Measurements from ENCODE around the gene VPS72.

VPS72 gene

GRCh38 chr1:151134396-151134795 is 55.6 kb downstream of the VPS72 start:
- Histone ChIP-seq H3K9me3 (no peaks in the 10 kb centered on the region), H3K27ac (no peak overlapping the region), H3K9ac (no peak overlapping the region), H4K20me1 (peaks cover 82% of the 10 kb centered on the region), H3K4me3 (no peak overlapping the region), H3K27me3 (peaks cover 4% of the 10 kb centered on the region; the same call in 1 of the 2 replicates), H3K4me1 (0 out of 2 replicates have a peak, but pooled peaks cover 11% of the 10 kb centered on the region), H3K4me2 (no peak overlapping the region), H3K36me3 (peaks cover 89% of the 10 kb centered on the region)
- no peak for TF ChIP-seq Cebpa-rat (IDR thresholded peaks at IDR 0.05)

DNA sequence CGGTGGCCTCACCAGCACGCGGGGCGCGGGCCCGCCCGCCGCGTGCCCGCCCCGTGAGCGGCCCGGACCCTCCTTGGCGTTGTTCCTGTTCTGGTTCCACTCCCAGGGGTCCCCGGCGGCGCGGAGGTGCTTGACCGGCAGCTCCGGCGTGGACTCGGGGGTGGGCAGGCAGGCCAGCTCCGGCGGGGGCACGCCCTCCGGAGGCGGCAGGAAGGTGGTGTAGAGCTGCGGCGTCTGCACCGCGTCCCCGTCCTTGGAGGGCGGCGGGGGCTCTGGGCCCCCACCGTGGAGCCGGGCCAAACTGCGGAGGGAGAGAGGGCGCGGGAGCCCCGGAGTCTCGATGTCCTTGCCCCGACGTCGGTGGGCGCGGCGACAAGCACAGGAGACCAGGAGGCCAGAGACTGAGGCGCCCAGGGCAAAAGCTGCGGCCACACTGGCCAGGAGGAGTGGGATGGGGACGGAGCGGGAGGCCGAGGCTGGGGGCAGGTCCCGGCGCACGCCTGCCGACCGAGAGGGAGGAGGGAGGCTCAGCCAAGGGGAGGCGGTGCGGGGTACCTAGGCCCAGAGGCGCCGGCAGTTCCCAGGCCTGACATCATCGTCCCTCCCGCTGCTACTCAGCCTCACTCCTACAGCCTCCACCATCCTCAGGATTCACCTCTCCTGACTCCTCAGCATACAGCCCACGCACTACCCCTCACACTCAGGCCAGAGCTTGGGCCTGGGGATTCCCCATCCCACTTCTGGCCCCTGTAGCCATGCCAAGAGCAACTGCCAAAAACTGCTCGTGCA is 56.8 kb downstream of the VPS72 start:
- TF ChIP-seq Cebpa-rat (IDR thresholded peaks at IDR 0.05), result no peak

GRCh38 chr1:151132335-151133017 is 57.5 kb downstream of the VPS72 start:
- TF ChIP-seq Cebpa-rat (IDR thresholded peaks at IDR 0.05), result no peak
- Histone ChIP-seq H3K4me1 (0 out of 2 replicates have a peak, but pooled peaks cover 4% of the 10 kb centered on the region), H3K9ac (no peak overlapping the region), H3K36me3 (peaks cover 70% of the 10 kb centered on the region), H3K4me2 (no peak overlapping the region), H3K27ac (no peak overlapping the region), H3K4me3 (no peak overlapping the region), H4K20me1 (peaks cover 63% of the 10 kb centered on the region), H3K27me3 (peaks cover 4% of the 10 kb centered on the region; the same call in 1 of the 2 replicates), H3K9me3 (no peaks in the 10 kb centered on the region)

More for the DNA sequence above, 56.8 kb downstream of the VPS72 start:
- Histone ChIP-seq H3K4me1 (0 out of 2 replicates have a peak, but pooled peaks cover 11% of the 10 kb centered on the region), H3K4me2 (no peak overlapping the region), H3K27ac (no peak overlapping the region), H4K20me1 (peaks cover 71% of the 10 kb centered on the region), H3K27me3 (peaks cover 4% of the 10 kb centered on the region; the same call in 1 of the 2 replicates), H3K4me3 (no peak overlapping the region), H3K9me3 (no peaks in the 10 kb centered on the region), H3K9ac (no peak overlapping the region), H3K36me3 (peaks cover 77% of the 10 kb centered on the region)

DNA sequence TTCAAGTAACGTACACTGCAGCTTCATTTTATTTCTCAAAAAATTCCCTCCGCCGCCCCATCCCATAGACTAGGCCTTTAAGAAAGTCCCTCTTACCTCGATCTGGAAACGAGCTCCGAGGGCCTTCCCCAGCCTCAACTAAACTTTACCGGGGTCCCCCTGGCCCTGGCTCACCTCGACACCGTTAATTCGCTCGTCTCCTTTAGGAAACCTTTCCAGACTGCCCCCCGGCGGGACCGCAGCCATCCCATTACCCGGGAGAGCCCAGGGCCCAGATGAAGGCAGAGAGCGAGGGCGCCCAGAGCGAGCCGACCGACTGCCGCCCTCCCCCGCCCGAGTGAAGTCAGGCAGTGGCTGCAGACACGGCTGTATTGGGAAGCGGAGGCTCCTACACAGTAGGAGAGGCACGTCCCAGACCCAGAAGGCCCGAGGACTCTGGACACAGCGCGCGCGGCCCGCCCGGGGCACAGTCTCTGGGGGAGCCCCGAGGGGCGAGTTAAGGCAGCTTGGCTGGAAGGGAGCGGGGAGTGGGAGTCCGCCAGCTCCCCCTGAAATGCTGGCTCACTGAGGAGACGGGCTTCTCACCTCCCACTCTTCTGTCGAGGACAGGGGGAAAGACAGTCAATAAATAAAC is 58.2 kb downstream of the VPS72 start:
- no peak overlapping the region for H3K27ac ChIP-seq
- peaks cover 61% of the 10 kb centered on the region for H4K20me1 ChIP-seq
- H3K4me2 ChIP-seq, result peak overlapping the region; percentile 46
- H3K9me3 ChIP-seq, result no peaks in the 10 kb centered on the region
- no peak for TF ChIP-seq Cebpa-rat (IDR thresholded peaks at IDR 0.05)
- peaks cover 64% of the 10 kb centered on the region for H3K36me3 ChIP-seq
- H3K4me3 ChIP-seq, result no peak overlapping the region
- peaks cover 4% of the 10 kb centered on the region; the same call in 1 of the 2 replicates for H3K27me3 ChIP-seq
- no peak overlapping the region for H3K9ac ChIP-seq
- 0 out of 2 replicates have a peak, but pooled peaks cover 4% of the 10 kb centered on the region for H3K4me1 ChIP-seq

DNA sequence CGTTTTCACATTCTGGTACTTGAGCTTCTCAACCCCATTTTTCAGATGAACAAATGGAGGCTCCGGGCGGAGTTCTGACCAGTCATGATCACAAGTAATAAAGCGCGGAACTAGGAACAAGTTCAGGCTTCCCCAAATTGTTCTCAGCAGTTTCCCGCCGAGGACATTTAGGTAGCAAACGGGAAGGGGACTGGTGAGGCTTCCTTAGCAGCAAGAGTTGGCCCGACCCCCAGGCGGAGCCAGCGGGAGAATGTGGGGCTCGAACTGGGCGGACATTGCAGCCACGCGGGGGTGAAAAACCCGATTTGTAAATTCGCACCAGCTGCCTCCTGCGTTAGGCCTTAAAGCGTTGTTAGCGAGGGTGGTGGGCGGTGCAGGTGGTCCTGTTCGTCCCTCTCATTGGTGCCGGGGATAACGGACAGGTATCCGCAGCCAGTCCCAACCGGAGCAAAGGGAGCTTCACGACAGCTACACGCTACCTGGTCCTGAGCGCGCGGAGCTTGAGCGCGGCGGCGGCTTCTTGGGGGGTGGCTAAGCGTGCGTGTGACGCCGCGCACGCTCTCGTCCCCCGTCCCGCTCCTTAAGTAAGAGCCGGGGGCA is 58.9 kb downstream of the VPS72 start:
- H4K20me1 ChIP-seq, result peaks cover 54% of the 10 kb centered on the region
- H3K27me3 ChIP-seq, result peaks cover 4% of the 10 kb centered on the region; the same call in 1 of the 2 replicates
- 0 out of 2 replicates have a peak, but pooled peaks cover 4% of the 10 kb centered on the region for H3K4me1 ChIP-seq
- no peak overlapping the region; the same call in 1 of the 2 replicates for H3K4me3 ChIP-seq
- peak overlapping the region; percentile 5; the same call in 1 of the 2 replicates for H3K27ac ChIP-seq
- no peak for TF ChIP-seq Cebpa-rat (IDR thresholded peaks at IDR 0.05)
- H3K4me2 ChIP-seq, result peak overlapping the region; percentile 46
- H3K9ac ChIP-seq, result peak overlapping the region; percentile 18; the same call in 1 of the 2 replicates
- H3K36me3 ChIP-seq, result peaks cover 56% of the 10 kb centered on the region
- H3K9me3 ChIP-seq, result no peaks in the 10 kb centered on the region

GRCh38 chr1:151128800-151129199 is 61.2 kb downstream of the VPS72 start:
- Histone ChIP-seq H3K27me3 (peaks cover 4% of the 10 kb centered on the region; the same call in 1 of the 2 replicates), H3K27ac (no peak overlapping the region), H3K4me3 (no peak overlapping the region), H3K36me3 (peaks cover 33% of the 10 kb centered on the region), H3K4me2 (no peak overlapping the region), H3K9ac (no peak overlapping the region), H3K9me3 (no peaks in the 10 kb centered on the region), H3K4me1 (0 out of 2 replicates have a peak, but pooled peaks cover 4% of the 10 kb centered on the region), H4K20me1 (peaks cover 32% of the 10 kb centered on the region)
- TF ChIP-seq Cebpa-rat (IDR thresholded peaks at IDR 0.05), result no peak
